Measurements from ENCODE around the gene E2F4. TPM values are rescaled to one million over a fixed set of nuclear protein-coding genes. Genes with fewer than 3 reads are reported as not detected.

Gene E2F4
- total RNA-seq, 1 donor from 2014 or later = 51.2 TPM

DNA sequence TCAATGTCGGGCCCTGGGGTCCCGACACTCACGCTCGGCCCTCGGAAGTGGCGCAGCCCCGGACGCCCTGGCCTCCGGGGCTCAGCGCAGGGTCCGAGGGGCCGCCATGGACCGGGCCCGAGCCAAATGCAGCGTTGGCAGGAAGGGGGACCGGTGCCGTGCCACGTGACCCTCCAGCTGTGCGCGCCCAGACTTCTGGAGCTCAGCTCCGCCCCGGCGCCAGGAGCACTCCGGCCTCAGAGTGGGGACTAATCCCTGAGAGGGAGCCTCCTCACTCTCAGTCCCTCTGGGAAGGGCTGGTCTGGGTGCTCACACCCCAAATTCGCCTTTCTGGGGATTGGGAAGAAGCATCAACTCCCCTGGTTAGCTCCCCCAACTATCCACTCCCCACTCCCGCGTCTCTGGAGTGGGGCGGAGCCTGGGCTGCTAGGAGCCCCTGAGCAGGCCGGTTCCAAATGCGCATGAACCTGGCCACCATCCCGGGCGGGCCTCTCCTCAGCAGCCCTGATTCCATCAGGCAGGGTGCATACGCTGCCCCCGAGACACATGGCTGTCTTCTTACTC, 41.0 kb upstream of the E2F4 start, which contains the start of gene B3GNT9:
TSS of gene B3GNT9 (minus strand) at position 166 of the 564 bp plus-strand sequence. CDS start 513 bp downstream, outside the sequence.
- peak; percentile 65 for DNase-seq (ENCODE audit: low read depth)
- H3K4me3 Mint-ChIP-seq (ENCODE audit: unreplicated experiment) = peak within 1 kb of the TSS; percentile 75

DNA sequence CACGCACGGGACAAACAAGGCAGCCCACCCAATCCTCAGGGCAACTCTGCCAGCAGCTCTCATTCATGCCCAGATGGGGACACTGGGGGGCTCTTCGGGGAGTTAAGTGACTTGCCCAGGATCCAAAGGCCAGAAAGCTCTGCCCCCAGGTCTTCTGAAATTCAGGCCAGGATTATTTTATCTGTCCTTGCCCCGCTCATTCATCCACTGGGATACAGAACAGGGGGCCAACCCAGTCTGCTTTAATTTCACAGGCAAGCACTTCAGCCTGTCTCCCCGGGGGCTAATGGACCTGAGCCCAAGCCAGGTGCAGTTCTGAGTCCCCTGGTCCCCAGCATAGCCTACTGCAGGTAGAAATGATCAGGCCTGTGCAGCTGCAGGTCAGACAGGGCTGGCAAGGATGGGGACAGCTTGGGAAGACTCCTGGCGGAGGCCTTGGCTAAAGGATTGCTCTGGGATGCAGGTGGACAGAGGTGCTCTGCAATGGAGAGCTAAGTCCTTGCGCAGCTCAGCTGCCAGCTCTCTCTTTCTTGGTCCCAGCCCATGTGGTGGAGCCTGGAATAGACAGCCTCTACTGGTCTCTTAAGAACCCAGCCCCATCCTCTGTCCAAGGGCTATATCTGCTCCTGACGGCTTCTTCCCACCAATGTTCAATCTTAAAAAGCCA, 40.4 kb upstream of the E2F4 start:
- H2AFZ ChIP-seq (ENCODE audit: low read depth, low read length) = peak overlapping the region; percentile 81

More for the DNA sequence above, 41.0 kb upstream of the E2F4 start, which contains the start of gene B3GNT9:
- Histone ChIP-seq H3K9ac (ENCODE audit: low read length) (peak within 1 kb of the TSS; percentile 77), H3K9me3 (ENCODE audit: insufficient read depth, low read depth, low read length) (no peaks in the 10 kb centered on the region), H3K36me3 (ENCODE audit: insufficient read depth, low read length) (peaks cover 8% of the 10 kb centered on the region), H2AFZ (ENCODE audit: low read depth, low read length) (peak within 1 kb of the TSS; percentile 81), H3K27me3 (ENCODE audit: insufficient read depth, low read length) (peaks cover 19% of the 10 kb centered on the region), H3K27ac (ENCODE audit: low read depth, low read length) (no peak within 1 kb of the TSS), H4K20me1 (ENCODE audit: insufficient read depth, low read length) (peaks cover 36% of the 10 kb centered on the region), H3K4me3 (ENCODE audit: insufficient read depth, low read depth, low read length) (peak within 1 kb of the TSS; percentile 55), H3K79me2 (ENCODE audit: insufficient read depth, low read length) (no peaks in the 10 kb centered on the region), H3K4me1 (ENCODE audit: insufficient read depth, low read length) (peaks cover 6% of the 10 kb centered on the region), H3K4me2 (ENCODE audit: low read length) (peak within 1 kb of the TSS; percentile 88)
- TF ChIP-seq, protein P1, sequence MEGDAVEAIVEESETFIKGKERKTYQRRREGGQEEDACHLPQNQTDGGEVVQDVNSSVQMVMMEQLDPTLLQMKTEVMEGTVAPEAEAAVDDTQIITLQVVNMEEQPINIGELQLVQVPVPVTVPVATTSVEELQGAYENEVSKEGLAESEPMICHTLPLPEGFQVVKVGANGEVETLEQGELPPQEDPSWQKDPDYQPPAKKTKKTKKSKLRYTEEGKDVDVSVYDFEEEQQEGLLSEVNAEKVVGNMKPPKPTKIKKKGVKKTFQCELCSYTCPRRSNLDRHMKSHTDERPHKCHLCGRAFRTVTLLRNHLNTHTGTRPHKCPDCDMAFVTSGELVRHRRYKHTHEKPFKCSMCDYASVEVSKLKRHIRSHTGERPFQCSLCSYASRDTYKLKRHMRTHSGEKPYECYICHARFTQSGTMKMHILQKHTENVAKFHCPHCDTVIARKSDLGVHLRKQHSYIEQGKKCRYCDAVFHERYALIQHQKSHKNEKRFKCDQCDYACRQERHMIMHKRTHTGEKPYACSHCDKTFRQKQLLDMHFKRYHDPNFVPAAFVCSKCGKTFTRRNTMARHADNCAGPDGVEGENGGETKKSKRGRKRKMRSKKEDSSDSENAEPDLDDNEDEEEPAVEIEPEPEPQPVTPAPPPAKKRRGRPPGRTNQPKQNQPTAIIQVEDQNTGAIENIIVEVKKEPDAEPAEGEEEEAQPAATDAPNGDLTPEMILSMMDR (IDR thresholded peaks at IDR 0.05; ENCODE audit: insufficient read depth, low read depth, low read length) = no peak
- no peak for TF ChIP-seq EZH2 (IDR thresholded peaks at IDR 0.05; ENCODE audit: insufficient read depth, low read length)
- Mint-ChIP-seq H3K27ac (ENCODE audit: unreplicated experiment) (peak within 1 kb of the TSS; percentile 26), H3K36me3 (ENCODE audit: low read depth, unreplicated experiment) (peaks cover 21% of the 10 kb centered on the region), H3K27me3 (ENCODE audit: low read depth, unreplicated experiment) (peaks cover 35% of the 10 kb centered on the region), H3K4me1 (ENCODE audit: low read depth, unreplicated experiment) (no peaks in the 10 kb centered on the region), H3K9me3 (ENCODE audit: unreplicated experiment) (peaks cover 4% of the 10 kb centered on the region)
- no peak for FAIRE-seq

More for the DNA sequence above, 40.4 kb upstream of the E2F4 start:
- peaks cover 16% of the 10 kb centered on the region for H3K36me3 Mint-ChIP-seq (ENCODE audit: low read depth, unreplicated experiment)
- H3K36me3 ChIP-seq (ENCODE audit: insufficient read depth, low read length) = peaks cover 2% of the 10 kb centered on the region
- peaks cover 6% of the 10 kb centered on the region for H3K4me1 ChIP-seq (ENCODE audit: insufficient read depth, low read length)
- H3K4me2 ChIP-seq (ENCODE audit: low read length) = peak overlapping the region; percentile 88
- H3K9ac ChIP-seq (ENCODE audit: low read length) = no peak overlapping the region
- no peak overlapping the region for H3K27ac Mint-ChIP-seq (ENCODE audit: unreplicated experiment)
- no peaks in the 10 kb centered on the region for H3K4me1 Mint-ChIP-seq (ENCODE audit: low read depth, unreplicated experiment)
- H3K27me3 ChIP-seq (ENCODE audit: insufficient read depth, low read length) = peaks cover 25% of the 10 kb centered on the region
- H3K4me3 ChIP-seq (ENCODE audit: insufficient read depth, low read depth, low read length) = no peak overlapping the region
- H3K27me3 Mint-ChIP-seq (ENCODE audit: low read depth, unreplicated experiment) = peaks cover 41% of the 10 kb centered on the region
- no peaks in the 10 kb centered on the region for H3K9me3 ChIP-seq (ENCODE audit: insufficient read depth, low read depth, low read length)
- peaks cover 37% of the 10 kb centered on the region for H4K20me1 ChIP-seq (ENCODE audit: insufficient read depth, low read length)
- no peak for DNase-seq (ENCODE audit: low read depth)
- TF ChIP-seq, protein P1 (IDR thresholded peaks at IDR 0.05; ENCODE audit: insufficient read depth, low read depth, low read length) = no peak
- no peak for TF ChIP-seq EZH2 (IDR thresholded peaks at IDR 0.05; ENCODE audit: insufficient read depth, low read length)
- FAIRE-seq = no peak
- H3K4me3 Mint-ChIP-seq (ENCODE audit: unreplicated experiment) = peak overlapping the region; percentile 75
- no peak overlapping the region for H3K27ac ChIP-seq (ENCODE audit: low read depth, low read length)
- no peaks in the 10 kb centered on the region for H3K79me2 ChIP-seq (ENCODE audit: insufficient read depth, low read length)
- peaks cover 4% of the 10 kb centered on the region for H3K9me3 Mint-ChIP-seq (ENCODE audit: unreplicated experiment)
